A549 (cell line): ENCODE measurements around the gene ABCA1. TPM values are rescaled to one million over a fixed set of nuclear protein-coding genes. Genes with fewer than 3 reads are reported as not detected.
A peak's percentile ranks its signal among the peaks of the same experiment; 100 is the strongest.

Source experiments
- ATAC-seq, 2 experiments: fragments of 200-7000 bp in 1 of 2; fragments of >200 bp in 1 of 2; cut with Nextera tagmentation in 1 of 2; cut with Tn5 transposase in 1 of 2; 3 replicates each; pipeline versions ENCODE4 v1.8.0 to v1.9.1; 2018 to 2020; ENCODE audit warnings: mild to moderate bottlenecking in 1 of 2, moderate library complexity in 1 of 2
- CTCF ChIA-PET: fragments of 300-600 bp; sonication (Branson Sonifier 250); formaldehyde crosslinking; extraction: SDS; loops from one replicate; lab custom pipeline; 2021; ENCODE audit warnings: antibody characterized with exemption, inconsistent platforms; lab: Yijun Ruan, JAX
- POLR2A ChIA-PET: fragments of 350-600 bp; formaldehyde crosslinking; extraction: SDS; loops from one replicate; lab custom pipeline; 2021; ENCODE audit warnings: antibody characterized with exemption, inconsistent platforms; lab: Yijun Ruan, JAX
- DNase-seq, 2 experiments: peaks; one replicate each; pipeline versions ENCODE4 v3.0.0 to v3.0.0-alpha.2; 2011 to 2016; ENCODE audit warnings: low read depth in 1 of 2, low spot score in 1 of 2
- FAIRE-seq: peaks from 2 replicates; lab custom pipeline; 2011; peaks lifted over from hg19 to GRCh38; lab: Jason Lieb, UNC
- H3K27ac ChIP-seq, 2 experiments: fragments of >200 bp; sonication (Bioruptor Twin); formaldehyde crosslinking; 3 replicates each; pipeline ENCODE4 v1.5.1; 2016 to 2017
- H3K4me1 ChIP-seq: fragments of >200 bp; sonication (Bioruptor Twin); formaldehyde crosslinking; 3 replicates; pipeline ENCODE4 v1.6.1; 2016
- H3K4me2 ChIP-seq: fragments of >200 bp; sonication (Bioruptor Twin); formaldehyde crosslinking; 3 replicates; pipeline ENCODE4 v1.6.1; 2016
- H3K4me3 ChIP-seq: fragments of >200 bp; sonication (Bioruptor Twin); formaldehyde crosslinking; 3 replicates; pipeline ENCODE4 v1.5.1; 2016
- H3K9me3 ChIP-seq: fragments of >200 bp; sonication (Bioruptor Twin); formaldehyde crosslinking; 3 replicates; pipeline ENCODE4 v1.6.1; 2016
- CBX8 ChIP-seq: fragments of 200-600 bp; sonication (generic); IDR thresholded peaks from 2 replicates; pipeline ENCODE4 v1.6.1; 2016
- CEBPB ChIP-seq, 2 experiments: fragments of >200 bp in 1 of 2; sonication (Bioruptor Twin) in 1 of 2; formaldehyde crosslinking in 1 of 2; IDR thresholded peaks; 2 replicates each; pipeline ENCODE4 v1.6.1; 2012 to 2016
- EHMT2 ChIP-seq: fragments of 200-600 bp; sonication (generic); IDR thresholded peaks from 2 replicates; pipeline ENCODE4 v1.6.1; 2016; ENCODE audit warnings: antibody characterized with exemption, low read depth, mild to moderate bottlenecking, moderate library complexity
- FOSB ChIP-seq: fragments of 250-450 bp; sonication (Bioruptor Pico); IDR thresholded peaks from 2 replicates; pipeline ENCODE4 v1.5.0; 2020; ENCODE audit warnings: mild to moderate bottlenecking, moderate library complexity
- FOXS1 ChIP-seq: fragments of 250-450 bp; sonication (Bioruptor Pico); IDR thresholded peaks from 2 replicates; pipeline ENCODE4 v1.5.0; 2020; ENCODE audit warnings: mild to moderate bottlenecking, moderate library complexity
- HDAC2 ChIP-seq: fragments of 200-600 bp; sonication (generic); IDR thresholded peaks from 2 replicates; pipeline ENCODE4 v1.6.1; 2016
- HEYL ChIP-seq: fragments of 250-450 bp; sonication (Bioruptor Pico); IDR thresholded peaks from 2 replicates; pipeline ENCODE4 v1.8.0; 2021; ENCODE audit warnings: mild to moderate bottlenecking, moderate library complexity
- JUN ChIP-seq, 2 experiments: fragments of >200 bp; sonication (Bioruptor Twin); formaldehyde crosslinking; IDR thresholded peaks; 2 replicates in 1 of 2; 3 replicates in 1 of 2; pipeline ENCODE4 v1.6.1; 2016 to 2017
- MAFK ChIP-seq: fragments of 450-650 bp; IDR thresholded peaks from 2 replicates; pipeline ENCODE4 v1.6.1; 2014; ENCODE audit not compliant: partially characterized antibody
- NPAS2 ChIP-seq: fragments of 250-450 bp; sonication (Bioruptor Pico); IDR thresholded peaks from 2 replicates; pipeline ENCODE4 v1.8.0; 2022; ENCODE audit warnings: mild to moderate bottlenecking, moderate library complexity, borderline replicate concordance
- NR3C1 ChIP-seq: fragments of >200 bp; sonication (Bioruptor Twin); formaldehyde crosslinking; IDR thresholded peaks from 3 replicates; pipeline ENCODE4 v1.6.1; 2017
- PHF8 ChIP-seq: fragments of 200-600 bp; sonication (generic); IDR thresholded peaks from 2 replicates; pipeline ENCODE4 v1.6.1; 2016; ENCODE audit warnings: low read depth, mild to moderate bottlenecking, antibody characterized with exemption, moderate library complexity, borderline replicate concordance
- POLR2AphosphoS2 ChIP-seq: conservative IDR thresholded peaks from 2 replicates; pipeline ENCODE4 v1.6.1; 2012; ENCODE audit warnings: low read length, improper control_type of control experiment, inconsistent platforms
- RARB ChIP-seq: fragments of 250-450 bp; sonication (Bioruptor Pico); IDR thresholded peaks from 2 replicates; pipeline ENCODE4 v1.8.0; 2021; ENCODE audit warnings: mild to moderate bottlenecking, moderate library complexity
- RCOR1 ChIP-seq: fragments of 150-350 bp; IDR thresholded peaks from 2 replicates; pipeline ENCODE4 v1.6.1; 2014; ENCODE audit warnings: antibody characterized with exemption, low read length, low read depth
- SREBF2 ChIP-seq: fragments of 450-650 bp; IDR thresholded peaks from 2 replicates; pipeline ENCODE4 v1.6.1; 2014; ENCODE audit warnings: mild to moderate bottlenecking, moderate library complexity
- TP53 ChIP-seq: fragments of 250-450 bp; sonication (Bioruptor Pico); IDR thresholded peaks from 2 replicates; pipeline ENCODE4 v1.5.0; 2021; ENCODE audit warnings: mild to moderate bottlenecking, moderate library complexity
- ZNF302 ChIP-seq: fragments of 250-450 bp; sonication (Bioruptor Pico); IDR thresholded peaks from 2 replicates; pipeline ENCODE4 v1.9.0; 2021; ENCODE audit warnings: inconsistent platforms, mild to moderate bottlenecking, moderate library complexity
- WGBS: methylation state at CpG from one replicate; pipeline ENCODE4 v1.1.6; 2017; ENCODE audit errors: missing lambda C conversion rate; 5-methylcytosine and 5-hydroxymethylcytosine counted together
- polyA plus RNA-seq, 4 experiments: library from polyadenylated mRNA; depleted of rRNA in 3 of 4; stranded (reverse); fragments of >200 nt; fragmentation: RNase III in 1 of 4; extraction: RNeasy Plus Mini Kit Qiagen cat#74134 plus additional on column Dnase treatment in 1 of 4; gene quantifications; 2 replicates in 3 of 4; 3 replicates in 1 of 4; pipeline ENCODE4 v1.2.3, GENCODE V29; 2011 to 2017
- TF ChIP-seq, protein P1 (sequence below): fragments of 250-450 bp; sonication (Bioruptor Pico); IDR thresholded peaks from 2 replicates; pipeline ENCODE4 v1.5.0; 2020; ENCODE audit warnings: low read depth, mild to moderate bottlenecking, moderate library complexity
- TF ChIP-seq, protein P2 (sequence below): IDR thresholded peaks from 2 replicates; pipeline ENCODE4 v1.6.1; 2012
- TF ChIP-seq, protein P3 (sequence below): fragments of >200 bp; sonication (Bioruptor Twin); formaldehyde crosslinking; IDR thresholded peaks from 3 replicates; pipeline ENCODE4 v1.6.1; 2016
- TF ChIP-seq, protein P4 (sequence below): IDR thresholded peaks from 2 replicates; pipeline ENCODE4 v1.6.1; 2012; ENCODE audit warnings: low read depth, borderline replicate concordance

Gene ABCA1
- polyA plus RNA-seq, 2 of the 4 experiments (the other 2 are of a cell fraction) = 3.6 to 12.0 TPM

DNA sequence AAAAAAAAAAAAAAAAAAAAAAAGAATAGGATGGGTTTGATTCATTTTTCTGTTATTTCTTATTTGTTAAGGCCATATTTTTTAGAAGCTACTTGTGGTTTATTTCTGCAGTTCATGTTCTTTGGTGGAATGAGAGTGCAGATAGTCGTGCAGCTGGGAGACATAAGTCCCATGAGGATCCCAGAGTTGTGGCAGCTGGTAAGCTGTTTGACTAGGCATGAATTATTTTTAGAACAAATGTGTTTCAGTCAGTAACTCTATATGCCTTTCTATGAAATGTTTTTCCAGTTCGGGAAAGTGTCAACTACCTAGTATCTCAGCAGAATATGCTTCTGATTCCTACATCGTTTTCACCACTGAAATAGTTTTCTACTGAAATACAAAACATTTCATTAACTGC is 169.0 kb downstream of the ABCA1 start:
- no peak overlapping the region for H3K27ac ChIP-seq
- 0 out of 3 replicates have a peak, but pooled peaks cover 3% of the 10 kb centered on the region for H3K9me3 ChIP-seq
- ATAC-seq (no peak), FAIRE-seq (no peak), DNase-seq (no peak)
- no peaks in the 10 kb centered on the region for H3K4me1 ChIP-seq
- 91% methylated on average over 3 of the region's 3 CpGs for WGBS
- TF ChIP-seq JUN (IDR thresholded peaks at IDR 0.05) (no peak), RCOR1 (no peak), HEYL (CRISPR knock-in tag) (no peak), FOSB (CRISPR knock-in tag) (no peak), POLR2AphosphoS2 (no peak), HDAC2 (no peak), NR3C1 (no peak), FOXS1 (CRISPR knock-in tag) (no peak), ZNF302 (CRISPR knock-in tag) (no peak), SREBF2 (no peak), PHF8 (no peak), CEBPB (IDR thresholded peaks at IDR 0.05) (no peak), NPAS2 (CRISPR knock-in tag) (no peak), CBX8 (no peak), RARB (CRISPR knock-in tag) (no peak), TP53 (CRISPR knock-in tag) (no peak)
- TF ChIP-seq, protein P1, sequence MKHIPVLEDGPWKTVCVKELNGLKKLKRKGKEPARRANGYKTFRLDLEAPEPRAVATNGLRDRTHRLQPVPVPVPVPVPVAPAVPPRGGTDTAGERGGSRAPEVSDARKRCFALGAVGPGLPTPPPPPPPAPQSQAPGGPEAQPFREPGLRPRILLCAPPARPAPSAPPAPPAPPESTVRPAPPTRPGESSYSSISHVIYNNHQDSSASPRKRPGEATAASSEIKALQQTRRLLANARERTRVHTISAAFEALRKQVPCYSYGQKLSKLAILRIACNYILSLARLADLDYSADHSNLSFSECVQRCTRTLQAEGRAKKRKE (CRISPR knock-in tag) = no peak
- TF ChIP-seq, protein P2, sequence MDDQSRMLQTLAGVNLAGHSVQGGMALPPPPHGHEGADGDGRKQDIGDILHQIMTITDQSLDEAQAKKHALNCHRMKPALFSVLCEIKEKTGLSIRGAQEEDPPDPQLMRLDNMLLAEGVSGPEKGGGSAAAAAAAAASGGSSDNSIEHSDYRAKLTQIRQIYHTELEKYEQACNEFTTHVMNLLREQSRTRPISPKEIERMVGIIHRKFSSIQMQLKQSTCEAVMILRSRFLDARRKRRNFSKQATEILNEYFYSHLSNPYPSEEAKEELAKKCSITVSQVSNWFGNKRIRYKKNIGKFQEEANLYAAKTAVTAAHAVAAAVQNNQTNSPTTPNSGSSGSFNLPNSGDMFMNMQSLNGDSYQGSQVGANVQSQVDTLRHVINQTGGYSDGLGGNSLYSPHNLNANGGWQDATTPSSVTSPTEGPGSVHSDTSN = no peak
- TF ChIP-seq, protein P3, sequence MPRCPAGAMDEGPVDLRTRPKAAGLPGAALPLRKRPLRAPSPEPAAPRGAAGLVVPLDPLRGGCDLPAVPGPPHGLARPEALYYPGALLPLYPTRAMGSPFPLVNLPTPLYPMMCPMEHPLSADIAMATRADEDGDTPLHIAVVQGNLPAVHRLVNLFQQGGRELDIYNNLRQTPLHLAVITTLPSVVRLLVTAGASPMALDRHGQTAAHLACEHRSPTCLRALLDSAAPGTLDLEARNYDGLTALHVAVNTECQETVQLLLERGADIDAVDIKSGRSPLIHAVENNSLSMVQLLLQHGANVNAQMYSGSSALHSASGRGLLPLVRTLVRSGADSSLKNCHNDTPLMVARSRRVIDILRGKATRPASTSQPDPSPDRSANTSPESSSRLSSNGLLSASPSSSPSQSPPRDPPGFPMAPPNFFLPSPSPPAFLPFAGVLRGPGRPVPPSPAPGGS = no peak
- CTCF ChIA-PET = interaction anchor here (0.6 kb wide), 1 partner anchor 410 kb away, joined by 3 read pairs; no protein-coding TSS in a partner anchor
- POLR2A ChIA-PET = no interaction called here
- H3K4me3 ChIP-seq = no peak overlapping the region
- no peak overlapping the region for H3K4me2 ChIP-seq

DNA sequence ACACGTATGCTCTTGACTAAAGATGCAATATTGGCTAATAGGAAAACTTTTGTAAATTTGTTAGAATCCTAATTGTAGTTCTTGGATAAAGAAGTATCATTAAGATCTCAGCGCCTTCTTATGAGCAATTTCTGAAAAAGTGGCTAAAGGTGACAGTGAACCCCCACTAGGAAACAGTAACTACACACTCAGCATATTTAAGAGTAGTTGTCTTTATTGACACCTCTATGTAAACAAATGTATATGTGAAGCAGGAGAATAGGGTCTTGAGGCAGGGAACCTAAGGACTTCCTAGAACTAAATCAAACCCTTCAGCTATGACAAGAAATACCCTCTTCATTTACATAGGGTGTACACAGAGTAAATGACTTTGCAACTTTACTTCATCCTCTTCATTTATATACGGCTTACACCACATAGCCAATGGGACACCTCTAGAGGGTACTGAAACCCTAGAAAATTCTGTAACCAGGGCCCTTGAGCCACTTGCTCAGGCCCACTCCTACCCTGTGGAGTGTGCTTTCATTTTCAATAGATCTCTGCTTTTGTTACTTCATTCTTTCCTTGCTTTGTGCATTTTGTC is 177.7 kb downstream of the ABCA1 start:
- Histone ChIP-seq H3K9me3 (no peaks in the 10 kb centered on the region), H3K4me3 (no peak overlapping the region), H3K27ac (no peak overlapping the region), H3K4me1 (peaks cover 13% of the 10 kb centered on the region; the same call in 2 of the 3 replicates), H3K4me2 (no peak overlapping the region)
- WGBS = 92% methylated on average over 3 of the region's 3 CpGs
- ChIA-PET CTCF (no interaction called here), POLR2A (no interaction called here)
- TF ChIP-seq MAFK = peak; percentile 70
- TF ChIP-seq EHMT2 = no peak
- FAIRE-seq = no peak
- no peak for ATAC-seq
- DNase-seq = no peak

DNA sequence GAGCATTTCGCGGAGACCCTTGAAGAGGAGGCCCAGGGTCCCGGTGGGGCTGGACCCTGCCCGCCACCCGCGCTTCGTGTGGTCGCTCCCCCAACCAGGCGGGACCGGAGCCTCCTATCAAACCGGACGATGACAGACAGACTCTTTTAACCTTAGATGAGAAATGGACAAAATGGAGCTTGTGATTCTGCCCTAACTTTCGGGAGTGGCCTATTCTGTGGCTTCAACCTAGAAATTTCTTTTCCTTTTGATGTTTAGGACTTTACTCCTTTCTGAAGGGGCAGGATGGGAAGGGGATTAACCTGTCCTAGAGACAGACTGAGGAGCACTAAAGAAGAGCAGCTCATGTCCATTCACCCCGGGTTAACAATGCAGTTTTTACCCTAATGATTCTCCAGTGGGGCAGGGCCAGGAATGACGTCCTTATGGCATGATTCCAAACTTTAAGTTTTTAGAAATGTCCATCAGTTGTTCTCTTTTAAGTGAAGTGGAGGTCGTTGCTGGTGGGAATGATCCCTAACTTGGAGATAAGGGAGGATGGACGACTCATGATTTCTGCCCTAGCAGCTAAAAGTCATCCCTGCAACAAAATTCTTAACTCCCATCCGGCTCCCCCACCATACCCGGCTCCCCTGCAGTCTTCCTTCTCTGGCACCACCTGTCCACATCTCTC is 179.5 kb downstream of the ABCA1 start:
- peaks cover 13% of the 10 kb centered on the region; the same call in 2 of the 3 replicates for H3K4me1 ChIP-seq
- no peak for FAIRE-seq
- ChIA-PET POLR2A (interaction anchor here (0.9 to 2.0 kb wide), 3 partner anchors 11 to 120 kb away, joined by 3 to 8 read pairs (median 4); partner anchors contain the start of gene NIPSNAP3B), CTCF (no interaction called here)
- no peak for TF ChIP-seq CBX8
- TF ChIP-seq, protein P4, sequence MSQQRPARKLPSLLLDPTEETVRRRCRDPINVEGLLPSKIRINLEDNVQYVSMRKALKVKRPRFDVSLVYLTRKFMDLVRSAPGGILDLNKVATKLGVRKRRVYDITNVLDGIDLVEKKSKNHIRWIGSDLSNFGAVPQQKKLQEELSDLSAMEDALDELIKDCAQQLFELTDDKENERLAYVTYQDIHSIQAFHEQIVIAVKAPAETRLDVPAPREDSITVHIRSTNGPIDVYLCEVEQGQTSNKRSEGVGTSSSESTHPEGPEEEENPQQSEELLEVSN = peak; percentile 42; the same call in 1 of the 2 replicates
- H3K4me3 ChIP-seq = peak overlapping the region; percentile 87
- peak overlapping the region; percentile 96 to 98 for H3K27ac ChIP-seq
- DNase-seq = peak; percentile 20 to 28
- H3K9me3 ChIP-seq = no peaks in the 10 kb centered on the region
- peak; percentile 36 to 38 for ATAC-seq
- whole genome bisulfite sequencing = 9% methylated on average over 19 of the region's 19 CpGs
- peak overlapping the region; percentile 85 for H3K4me2 ChIP-seq
